Epithelial cell of prostate (primary cell): ENCODE measurements around the gene GSTT2B.
"Not testable (repeated sequence)": the region's sequence is repeated elsewhere in the genome, so short reads cannot be mapped to it uniquely, and the experiment has no call there.

ENCODE experiments used
- DNase-seq: peaks from one replicate; pipeline ENCODE4 v3.0.0-alpha.2; 2011; ENCODE audit warnings: low read depth, low spot score
- H3K27ac ChIP-seq: fragments of 450-650 bp; 2 replicates; pipeline ENCODE4 v1.5.1; 2017; ENCODE audit warnings: mild to moderate bottlenecking

GSTT2B gene

GRCh38 chr22:23908587-23909205 lies 52.3 kb downstream of the GSTT2B start:
- no peak overlapping the region for H3K27ac ChIP-seq
- DNase-seq, result no peak

- not testable (repeated sequence) for DNase-seq, H3K27ac ChIP-seq
These were observed 53.6 kb downstream of the GSTT2B start for GRCh38 chr22:23907423-23907822.
